Lung (tissue), 12 donors: Measurements from ENCODE around the gene PRADC1. TPM values are rescaled to one million over a fixed set of nuclear protein-coding genes. Genes with fewer than 3 reads are reported as not detected.
"Not testable (repeated sequence)": the region's sequence is repeated elsewhere in the genome, so short reads cannot be mapped to it uniquely, and the experiment has no call there.

Experiments used
- ATAC-seq: fragments of 200-7000 bp; cut with Tn5 transposase; one replicate; pipeline ENCODE4 v1.9.1; 2020; ENCODE audit warnings: moderate number of reproducible peaks; ENCODE audit not compliant: insufficient read depth, low FRiP score
- DNase-seq, 3 donors: peaks; one replicate each; pipeline ENCODE4 v3.0.0-alpha.2; 2013 to 2017
- H3K27ac ChIP-seq, 2 donors: one replicate each; pipeline ENCODE4 v1.5.1; 2013; ENCODE audit warnings: mild to moderate bottlenecking in 2 of 2, moderate library complexity in 2 of 2, control low read depth in 1 of 2, inconsistent platforms in 1 of 2, low read depth in 1 of 2, low read length in 1 of 2
- H3K27me3 ChIP-seq, 3 donors: one replicate each; pipeline ENCODE4 v1.5.1; 2013; ENCODE audit warnings: low read length in 2 of 3; ENCODE audit not compliant: control insufficient read depth in 3 of 3, insufficient read depth in 3 of 3
- H3K36me3 ChIP-seq, 4 donors: one replicate each; pipeline ENCODE4 v1.5.1; 2013; ENCODE audit warnings: low read length in 4 of 4, mild to moderate bottlenecking in 1 of 4, moderate library complexity in 1 of 4; ENCODE audit not compliant: control insufficient read depth in 4 of 4, insufficient read depth in 4 of 4
- H3K4me1 ChIP-seq, 5 donors: one replicate each; pipeline ENCODE4 v1.5.1; 2013; ENCODE audit warnings: low read length in 5 of 5, mild to moderate bottlenecking in 2 of 5, moderate library complexity in 1 of 5; ENCODE audit not compliant: control insufficient read depth in 5 of 5, insufficient read depth in 5 of 5
- H3K4me3 ChIP-seq: one replicate; pipeline ENCODE4 v1.5.1; 2013; ENCODE audit warnings: mild to moderate bottlenecking, control low read depth, moderate library complexity
- H3K9ac ChIP-seq, 2 donors: one replicate each; pipeline ENCODE4 v1.5.1; 2013; ENCODE audit warnings: low read length in 2 of 2, control low read depth in 1 of 2; ENCODE audit not compliant: insufficient read depth in 1 of 2
- H3K9me3 ChIP-seq, 4 donors: one replicate each; pipeline ENCODE4 v1.5.1; 2013; ENCODE audit warnings: low read length in 3 of 4, mild to moderate bottlenecking in 1 of 4, moderate library complexity in 1 of 4; ENCODE audit not compliant: control insufficient read depth in 4 of 4, insufficient read depth in 3 of 4
- CTCF ChIP-seq: IDR thresholded peaks from 2 replicates; pipeline ENCODE4 v1.5.1; 2012; ENCODE audit warnings: mild to moderate bottlenecking; ENCODE audit errors: control extremely low read depth, extremely low read depth
- WGBS, 2 donors: extraction: QIAGEN DNeasy Blood & Tissue Kit; methylation state at CpG; one replicate each; pipeline ENCODE4 v1.1.7; 2013; 5-methylcytosine and 5-hydroxymethylcytosine counted together
- polyA plus RNA-seq, 2 donors: library from polyadenylated mRNA; stranded (reverse); fragments of 200-250 nt; gene quantifications; one replicate each; pipeline ENCODE4 v1.2.1, GENCODE V29; 2013
- total RNA-seq, 2 donors: library from RNA; depleted of rRNA in 1 of 2; stranded (reverse); fragments of >200 nt in 1 of 2; gene quantifications; one replicate each; pipeline ENCODE4 v1.2.1, GENCODE V29; 2014 to 2021
- donor health status: control.
- donor health status: control.
- donor health status: Bipolar disorder and iron deficiency.
- donor health status: healthy.
- donor health status: DM: yes; HTN: yes; CAD: no.

Gene PRADC1
- total and polyA plus RNA-seq, 4 donors: 4.4 to 20.7 (median 18.7) TPM

GRCh38 chr2:73263540-73264331, 30.7 kb upstream of the PRADC1 start:
- DNase-seq: no peak
- peaks cover 0 to 7% (median 0%) of the 10 kb centered on the region in 5 donors for H3K4me1 ChIP-seq
- no peak for ATAC-seq
- H3K27ac ChIP-seq: no peak overlapping the region
- peaks cover 0 to 3% (median 0%) of the 10 kb centered on the region in 4 donors for H3K36me3 ChIP-seq
- H3K9me3 ChIP-seq: peaks cover 0 to 4% (median 0%) of the 10 kb centered on the region in 4 donors
- no peak overlapping the region for H3K4me3 ChIP-seq
- H3K9ac ChIP-seq: no peak overlapping the region
- no peak for TF ChIP-seq CTCF
- H3K27me3 ChIP-seq: peaks cover 0 to 19% (median 13%) of the 10 kb centered on the region in 3 donors
- 95 to 96% methylated on average over 16 of the region's 16 CpGs for WGBS, 2 donors

GRCh38 chr2:73262691-73263429, 29.8 kb upstream of the PRADC1 start:
- WGBS, 2 donors: 91 to 94% methylated on average over 18 of the region's 18 CpGs
- H3K36me3 ChIP-seq, DNase-seq, ATAC-seq, H3K9me3 ChIP-seq, H3K9ac ChIP-seq, H3K27ac ChIP-seq, H3K4me1 ChIP-seq, H3K4me3 ChIP-seq: not testable (repeated sequence)
- peaks cover 0 to 11% (median 4%) of the 10 kb centered on the region in 3 donors for H3K27me3 ChIP-seq

GRCh38 chr2:73262108-73262651, 29.1 kb upstream of the PRADC1 start:
- 96 to 98% methylated on average over 4 of the region's 4 CpGs for WGBS, 2 donors
- no peak overlapping the region for H3K27ac ChIP-seq
- TF ChIP-seq CTCF: no peak

More at GRCh38 chr2:73262108-73262651, 29.1 kb upstream of the PRADC1 start:
- DNase-seq (no peak), ATAC-seq (no peak)
- Histone ChIP-seq H3K4me3 (no peak overlapping the region), H3K4me1 (peaks cover 0 to 3% (median 0%) of the 10 kb centered on the region in 5 donors), H3K27me3 (peaks cover 0 to 4% (median 3%) of the 10 kb centered on the region in 3 donors), H3K9me3 (no peaks in the 10 kb centered on the region), H3K9ac (no peak overlapping the region), H3K36me3 (peaks cover 0 to 3% (median 0%) of the 10 kb centered on the region in 4 donors)
